ENCODE results near the gene RAPGEF3.

Gene RAPGEF3

GRCh38 chr12:47803191-47803875 lies 44.7 kb upstream of the RAPGEF3 start:
- no peak overlapping the region for H3K4me3 ChIP-seq (ENCODE audit: low read depth, low read length)
- TF ChIP-seq MAX (IDR thresholded peaks at IDR 0.05; ENCODE audit: low read depth, low read length): no peak
- no peak for TF ChIP-seq CTCF (IDR thresholded peaks at IDR 0.05; ENCODE audit: low read depth, low read length)
- TF ChIP-seq POLR2A (IDR thresholded peaks at IDR 0.05; ENCODE audit: extremely low read depth, insufficient read length): no peak
- TF ChIP-seq MYC (IDR thresholded peaks at IDR 0.05; ENCODE audit: low read depth, low read length): no peak
- DNase-seq (ENCODE audit: low read depth): peak; percentile 52

GRCh38 chr12:47802312-47802711 lies 43.6 kb upstream of the RAPGEF3 start:
- peak; percentile 70 for TF ChIP-seq CTCF (IDR thresholded peaks at IDR 0.05; ENCODE audit: low read depth, low read length)
- TF ChIP-seq MAX (IDR thresholded peaks at IDR 0.05; ENCODE audit: low read depth, low read length): no peak
- peak; percentile 64 for DNase-seq (ENCODE audit: low read depth)
- no peak overlapping the region for H3K4me3 ChIP-seq (ENCODE audit: low read depth, low read length)

- H3K4me3 ChIP-seq (ENCODE audit: low read depth, low read length): no peak overlapping the region
- DNase-seq (ENCODE audit: low read depth): no peak
- TF ChIP-seq POLR2A (IDR thresholded peaks at IDR 0.05; ENCODE audit: extremely low read depth, insufficient read length): no peak
- TF ChIP-seq CTCF (IDR thresholded peaks at IDR 0.05; ENCODE audit: low read depth, low read length): no peak
- no peak for TF ChIP-seq MYC (IDR thresholded peaks at IDR 0.05; ENCODE audit: low read depth, low read length)
- TF ChIP-seq MAX (IDR thresholded peaks at IDR 0.05; ENCODE audit: low read depth, low read length): no peak
These were observed 43.2 kb upstream of the RAPGEF3 start for GRCh38 chr12:47801904-47802246.

GRCh38 chr12:47801170-47801903 lies 42.7 kb upstream of the RAPGEF3 start:
- peak; percentile 39 for DNase-seq (ENCODE audit: low read depth)
- no peak overlapping the region for H3K4me3 ChIP-seq (ENCODE audit: low read depth, low read length)
- TF ChIP-seq CTCF (IDR thresholded peaks at IDR 0.05; ENCODE audit: low read depth, low read length) (no peak), MAX (IDR thresholded peaks at IDR 0.05; ENCODE audit: low read depth, low read length) (no peak), MYC (IDR thresholded peaks at IDR 0.05; ENCODE audit: low read depth, low read length) (no peak), POLR2A (IDR thresholded peaks at IDR 0.05; ENCODE audit: extremely low read depth, insufficient read length) (no peak)

- H3K4me3 ChIP-seq (ENCODE audit: low read depth, low read length): no peak overlapping the region
- TF ChIP-seq CTCF (IDR thresholded peaks at IDR 0.05; ENCODE audit: low read depth, low read length) (no peak), POLR2A (IDR thresholded peaks at IDR 0.05; ENCODE audit: extremely low read depth, insufficient read length) (no peak), MYC (IDR thresholded peaks at IDR 0.05; ENCODE audit: low read depth, low read length) (no peak), MAX (IDR thresholded peaks at IDR 0.05; ENCODE audit: low read depth, low read length) (no peak)
- DNase-seq (ENCODE audit: low read depth): no peak
These were observed 41.9 kb upstream of the RAPGEF3 start for GRCh38 chr12:47800582-47800981.
